Measurements from ENCODE around the gene CHTOP.
A peak's percentile ranks its signal among the peaks of the same experiment; 100 is the strongest.
"Not testable (repeated sequence)": the region's sequence is repeated elsewhere in the genome, so short reads cannot be mapped to it uniquely, and the experiment has no call there.

The CHTOP gene, protein sequence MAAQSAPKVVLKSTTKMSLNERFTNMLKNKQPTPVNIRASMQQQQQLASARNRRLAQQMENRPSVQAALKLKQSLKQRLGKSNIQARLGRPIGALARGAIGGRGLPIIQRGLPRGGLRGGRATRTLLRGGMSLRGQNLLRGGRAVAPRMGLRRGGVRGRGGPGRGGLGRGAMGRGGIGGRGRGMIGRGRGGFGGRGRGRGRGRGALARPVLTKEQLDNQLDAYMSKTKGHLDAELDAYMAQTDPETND

DNA sequence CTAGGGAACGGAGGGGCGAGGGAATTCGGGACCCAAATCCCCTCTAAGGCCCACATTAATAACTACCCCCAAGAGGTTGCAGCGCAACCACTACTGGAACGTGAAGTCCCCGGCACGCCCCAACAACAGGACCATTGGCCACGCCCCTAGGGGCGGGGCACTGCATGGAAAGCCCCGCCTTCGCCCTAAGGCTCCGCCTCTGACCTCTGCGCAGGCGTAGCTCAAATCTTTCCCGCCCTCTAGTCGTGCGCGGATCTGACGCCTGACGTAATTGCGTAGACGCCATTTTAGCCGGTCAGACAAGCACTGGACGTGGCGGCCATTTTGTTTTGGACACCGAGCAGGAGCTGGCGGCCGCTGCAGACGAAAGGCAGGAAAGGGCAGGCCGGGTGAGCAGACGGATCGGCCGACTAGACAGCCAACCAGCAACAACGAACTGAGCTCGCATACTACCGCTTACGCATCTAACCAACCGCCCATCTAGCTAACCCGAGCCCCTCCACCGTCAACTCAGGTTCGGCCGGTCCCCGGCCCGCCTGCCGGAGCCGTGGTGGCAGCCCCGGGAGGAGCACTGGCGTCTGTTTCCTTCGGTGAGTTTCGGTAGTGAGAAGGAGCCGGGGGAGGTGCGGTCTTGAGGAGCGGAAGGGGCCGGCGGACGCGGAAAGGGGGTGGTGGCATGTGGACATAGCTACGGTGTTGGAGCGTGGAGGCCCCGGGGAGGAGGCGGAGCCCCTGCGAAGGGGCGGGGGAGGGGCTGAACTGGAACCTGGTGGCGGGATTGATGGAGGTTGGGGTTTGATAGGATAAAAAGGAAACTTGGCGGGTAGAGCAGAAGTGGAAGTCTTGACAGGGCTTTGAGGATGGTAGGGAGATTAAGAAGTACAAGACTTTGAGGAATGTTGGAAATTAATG lies at the start of gene CHTOP:
Gene CHTOP (plus strand): TSS at position 313 of the 912 bp plus-strand sequence. CDS start 2,523 bp downstream, outside the sequence.
- peak; percentile 98 to 100 for DNase-seq

DNA sequence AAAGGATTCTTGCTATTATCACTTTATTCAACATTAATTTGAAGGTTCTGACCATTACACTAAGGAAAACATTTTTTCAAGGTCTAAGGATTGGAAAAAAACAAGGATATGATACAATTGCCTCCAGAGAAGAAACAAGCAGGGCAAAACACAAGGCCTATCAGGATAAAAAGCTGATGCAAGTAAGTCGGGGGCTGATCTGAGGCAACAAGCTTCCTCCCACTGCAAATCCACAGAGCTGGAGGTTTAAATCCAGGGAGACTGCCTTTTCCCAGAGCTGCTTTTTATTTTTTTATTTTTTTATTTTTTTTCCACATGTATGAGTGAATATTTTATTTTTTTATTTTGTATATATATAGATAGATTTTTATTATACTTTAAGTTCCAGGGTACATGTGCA lies 48.9 kb upstream of the CHTOP start:
- no peak for DNase-seq

DNA sequence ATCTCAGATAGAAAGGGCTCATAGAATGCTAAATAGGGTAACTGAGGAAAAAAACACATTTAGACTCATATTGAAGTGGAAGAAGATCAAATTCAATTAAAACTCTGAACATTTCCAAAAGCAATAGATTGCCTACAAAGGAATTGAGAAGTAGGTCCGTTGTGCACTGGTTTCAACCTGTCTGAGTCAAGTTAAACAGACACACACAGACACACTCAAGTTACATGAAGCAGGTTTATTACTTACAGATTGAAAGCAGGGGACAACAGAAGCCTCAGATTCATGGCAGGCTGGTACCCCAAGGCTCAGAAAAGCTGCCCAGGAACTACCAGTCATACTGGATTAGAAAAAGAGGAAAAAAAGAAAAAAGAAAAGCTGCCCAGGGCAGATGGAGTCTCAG lies 47.5 kb upstream of the CHTOP start:
- no peak for DNase-seq

DNA sequence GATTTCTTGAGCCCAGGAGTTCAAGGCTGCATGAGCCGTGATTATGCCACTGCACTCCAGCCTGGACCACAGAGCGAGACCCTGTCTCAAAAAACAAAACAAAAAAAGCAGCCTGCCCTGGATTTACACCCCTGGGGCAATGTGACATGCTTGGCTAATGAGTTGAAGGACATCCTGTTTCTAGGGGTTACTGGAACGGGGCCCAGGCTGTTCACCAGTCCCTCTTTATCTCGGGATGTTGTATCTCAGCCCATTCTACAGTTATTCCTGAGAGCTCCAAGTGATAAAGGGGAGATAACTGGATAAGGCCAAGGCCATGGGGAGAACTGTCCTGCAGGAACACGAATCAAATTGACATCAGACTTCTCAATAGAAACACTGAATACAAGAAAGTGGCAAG lies 46.6 kb upstream of the CHTOP start:
- no peak for DNase-seq

DNA sequence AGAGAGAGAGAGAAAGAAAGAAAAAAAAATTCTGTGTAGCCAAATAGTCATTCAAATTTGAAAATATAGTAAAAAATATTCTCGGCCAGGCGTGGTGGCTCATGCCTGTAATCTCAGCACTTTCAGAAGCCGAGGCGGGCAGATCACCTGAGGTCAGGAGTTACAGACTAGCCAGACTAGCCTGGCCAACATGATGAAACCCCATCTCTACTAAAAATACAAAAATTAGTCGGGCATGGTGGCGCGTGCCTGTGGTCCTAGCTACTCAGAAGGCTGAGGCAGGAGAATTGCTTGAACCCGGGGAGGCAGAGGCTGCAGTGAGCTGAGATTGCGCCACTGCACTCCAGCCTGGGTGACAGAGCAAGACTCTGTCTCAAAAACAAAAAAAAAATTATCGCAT lies 45.8 kb upstream of the CHTOP start:
- not testable (repeated sequence) for DNase-seq

DNA sequence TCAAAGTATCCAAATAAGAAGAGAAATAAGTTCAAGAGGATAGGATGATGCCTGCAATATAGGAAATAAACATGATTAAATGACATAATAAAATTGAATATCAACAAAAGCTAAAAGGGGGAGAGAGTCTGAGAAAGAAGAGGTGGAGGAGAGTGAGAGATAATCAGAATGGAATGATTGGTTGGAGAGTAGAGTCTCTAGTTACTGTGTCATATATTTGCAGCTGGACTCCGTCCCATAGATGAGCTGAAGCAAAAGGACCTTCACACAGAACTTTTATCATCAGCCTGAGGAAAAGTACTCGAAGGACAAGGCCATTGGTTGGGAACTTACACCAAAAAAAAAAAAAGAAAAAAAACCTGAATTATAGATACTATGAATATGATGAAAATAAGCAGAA lies 45.4 kb upstream of the CHTOP start:
- DNase-seq = no peak

DNA sequence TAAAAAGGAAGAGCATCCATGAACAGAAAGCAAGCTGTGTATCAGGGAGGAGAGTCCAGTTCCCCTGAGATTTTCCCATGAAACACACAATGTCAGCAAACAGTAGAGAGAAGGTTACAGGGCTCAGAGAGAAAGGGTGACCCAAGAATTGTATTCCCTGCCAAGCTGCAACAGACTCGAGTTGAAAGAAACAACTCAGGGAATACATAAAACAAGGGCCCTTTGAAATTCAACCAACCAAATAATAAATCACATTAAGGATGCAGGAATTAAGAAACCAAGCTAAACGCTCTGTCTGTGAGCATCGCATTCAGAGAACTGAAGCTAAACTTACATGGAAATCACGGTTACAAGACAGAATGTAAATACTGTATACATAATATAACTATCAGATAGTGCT lies 41.1 kb upstream of the CHTOP start:
- no peak for DNase-seq

DNA sequence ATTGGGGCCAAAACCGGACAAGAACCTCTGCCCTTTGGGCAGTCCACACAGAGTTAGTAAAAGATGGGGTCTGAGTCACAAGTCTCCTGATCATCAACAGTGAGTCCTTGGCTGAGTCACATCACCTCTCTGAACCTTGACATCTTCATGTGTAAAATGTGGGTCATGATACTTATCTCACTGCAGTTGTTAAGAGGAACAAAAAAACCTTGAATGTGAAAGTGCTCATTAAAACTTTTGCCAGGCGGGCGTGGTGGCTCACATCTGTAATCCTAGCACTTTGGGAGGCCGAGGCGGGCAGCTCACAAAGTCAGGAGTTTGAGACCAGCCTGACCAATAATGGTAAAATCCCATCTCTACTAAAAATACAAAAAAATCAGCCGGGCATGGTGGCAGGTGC lies 36.7 kb upstream of the CHTOP start:
- DNase-seq = peak; percentile 48 to 83

DNA sequence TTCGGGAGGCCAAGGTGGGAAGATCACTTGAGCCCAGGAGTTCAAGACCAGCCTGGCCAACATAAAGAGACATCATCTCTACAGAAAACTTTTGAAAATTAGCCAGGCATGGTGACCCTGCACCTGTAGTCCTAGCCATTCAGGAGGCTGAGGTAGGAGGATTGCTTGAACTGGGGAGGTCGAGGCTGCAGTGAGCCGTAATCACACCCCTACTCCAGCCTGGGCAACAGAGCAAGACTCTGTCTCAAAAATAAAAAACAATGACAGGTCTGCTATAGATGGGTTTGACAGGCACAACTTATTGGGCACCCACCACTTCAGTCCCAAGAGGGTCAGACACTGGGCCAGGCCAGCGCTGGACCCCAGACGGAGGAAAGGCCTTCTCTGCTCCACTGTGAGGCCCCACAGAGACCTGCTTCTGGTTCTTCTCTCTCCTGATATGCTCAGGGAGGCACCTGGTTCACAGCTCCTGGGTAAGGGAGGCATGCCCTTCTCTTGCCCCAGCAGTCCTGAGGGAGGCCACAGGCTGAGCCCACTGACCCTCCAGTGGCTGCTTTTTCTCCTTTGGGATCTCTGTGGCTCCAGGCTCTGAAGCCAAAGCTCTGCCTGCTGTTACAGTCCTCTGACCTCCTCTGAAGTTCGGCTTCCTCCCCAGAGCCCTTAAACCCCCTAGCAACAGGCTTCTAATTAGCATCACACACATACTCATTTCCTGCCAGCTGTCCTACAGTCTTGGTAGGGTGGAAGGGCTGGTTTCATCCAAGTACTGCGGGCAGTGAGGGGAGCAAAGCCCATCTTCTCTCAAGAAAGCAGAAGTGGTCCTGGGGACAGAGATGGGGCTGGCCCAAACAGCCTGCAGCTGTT lies 35.3 kb upstream of the CHTOP start:
- DNase-seq = peak; percentile 21 to 43

DNA sequence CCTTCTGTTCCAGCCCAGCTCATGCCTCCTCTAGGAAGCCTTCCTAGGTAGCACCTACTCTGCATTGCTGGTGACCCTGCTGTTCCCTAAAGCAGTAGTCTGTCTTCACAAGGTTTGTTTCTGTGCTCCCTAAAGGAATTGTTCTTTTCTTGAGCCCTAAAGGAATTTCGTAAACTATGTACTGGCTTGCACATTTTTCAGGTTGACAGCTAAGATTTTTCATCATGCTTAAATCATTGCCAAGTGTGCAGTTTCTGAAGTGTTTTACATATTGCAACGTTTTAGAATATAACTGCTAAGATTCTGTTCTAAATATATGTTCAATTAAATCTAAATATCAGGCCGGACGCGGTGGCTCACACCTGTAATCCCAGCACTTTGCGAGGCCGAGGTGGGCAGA lies 34.0 kb upstream of the CHTOP start:
- DNase-seq = no peak

DNA sequence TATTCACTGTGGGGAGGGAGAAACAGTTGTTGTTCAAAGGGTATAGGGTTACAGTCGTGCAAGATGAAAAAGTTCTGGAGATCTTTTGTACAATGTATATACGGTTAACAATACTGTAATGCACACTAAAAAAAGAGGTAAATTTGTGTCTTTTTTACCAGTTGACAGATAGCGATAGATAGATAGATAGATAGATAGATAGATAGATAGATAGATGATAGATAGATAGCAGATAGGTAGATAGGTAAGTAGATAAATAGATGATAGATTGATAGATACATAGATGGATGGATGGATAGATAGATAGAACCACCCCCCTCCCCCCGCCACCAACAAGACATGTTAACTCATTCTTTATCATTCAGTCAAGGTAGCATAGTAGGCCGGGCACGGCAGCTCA lies 31.1 kb upstream of the CHTOP start:
- no peak for DNase-seq

DNA sequence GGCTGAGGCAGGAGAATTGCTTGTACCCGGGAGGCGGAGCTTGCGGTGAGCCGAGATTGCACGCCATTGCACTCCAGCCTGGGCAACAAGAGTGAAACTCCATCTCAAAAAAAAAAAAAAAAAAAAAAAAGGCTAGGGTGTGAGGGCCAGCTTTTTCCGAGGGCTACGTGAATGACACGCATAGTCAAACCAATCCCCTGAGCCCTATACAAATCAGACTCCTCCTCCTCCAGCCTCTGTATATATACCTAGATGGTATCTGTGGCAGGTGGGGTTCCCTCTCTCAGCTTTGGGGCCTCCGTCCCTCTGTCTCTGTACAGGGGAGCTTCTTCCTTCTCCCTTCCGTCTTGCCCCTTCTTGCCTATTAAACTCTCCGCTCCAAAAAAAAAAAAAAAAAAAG lies 27.7 kb upstream of the CHTOP start:
- no peak for DNase-seq

DNA sequence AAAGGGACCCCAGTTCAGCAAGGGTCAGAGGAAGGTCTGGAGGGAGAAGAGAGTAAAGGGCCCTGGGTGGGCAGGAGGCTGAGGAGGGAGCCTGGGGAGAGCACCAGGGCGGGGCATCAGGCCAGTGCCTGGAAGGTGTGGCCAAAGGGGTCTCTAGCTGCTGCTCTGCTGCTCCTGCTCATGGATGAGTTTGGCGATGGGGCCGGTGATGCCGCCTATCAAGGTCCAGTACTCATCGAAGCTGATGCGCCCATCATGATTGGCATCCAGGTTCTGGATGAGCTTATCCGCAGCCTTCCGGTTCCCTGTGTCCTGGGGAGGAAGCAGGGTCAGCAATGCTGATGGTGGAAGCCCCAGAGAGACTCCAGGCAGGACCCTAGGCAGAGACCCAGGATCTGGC lies 26.5 kb upstream of the CHTOP start:
- no peak for DNase-seq

DNA sequence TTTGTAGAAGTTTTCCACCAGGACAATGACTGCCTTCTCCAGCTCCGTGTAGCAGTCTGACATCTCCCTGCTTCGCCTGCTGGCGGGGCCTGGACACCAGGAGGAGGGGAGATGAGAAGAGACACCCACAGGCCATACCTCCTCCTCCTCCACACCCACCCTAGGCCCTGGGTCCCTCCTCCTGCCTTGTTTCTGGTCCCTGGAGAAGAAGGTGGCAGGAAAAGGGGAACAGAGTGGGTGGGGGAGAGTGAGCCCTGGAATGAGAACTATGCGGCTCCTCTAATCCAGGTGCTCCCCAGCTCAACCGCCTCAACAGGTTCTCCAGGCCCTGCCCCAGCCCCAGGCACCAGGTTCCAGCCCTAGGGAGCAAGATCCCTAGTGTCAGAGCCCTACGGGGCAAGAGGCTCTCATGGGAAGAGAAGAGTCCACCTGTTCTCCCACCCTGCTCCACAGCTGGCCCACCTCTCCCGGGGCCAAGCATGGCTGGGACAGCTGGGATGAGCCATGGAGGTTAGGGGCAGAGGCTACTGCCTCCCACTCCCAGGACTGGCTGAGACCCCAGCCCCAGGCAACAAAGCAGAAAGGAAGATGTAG lies 25.7 kb upstream of the CHTOP start:
- no peak for DNase-seq

DNA sequence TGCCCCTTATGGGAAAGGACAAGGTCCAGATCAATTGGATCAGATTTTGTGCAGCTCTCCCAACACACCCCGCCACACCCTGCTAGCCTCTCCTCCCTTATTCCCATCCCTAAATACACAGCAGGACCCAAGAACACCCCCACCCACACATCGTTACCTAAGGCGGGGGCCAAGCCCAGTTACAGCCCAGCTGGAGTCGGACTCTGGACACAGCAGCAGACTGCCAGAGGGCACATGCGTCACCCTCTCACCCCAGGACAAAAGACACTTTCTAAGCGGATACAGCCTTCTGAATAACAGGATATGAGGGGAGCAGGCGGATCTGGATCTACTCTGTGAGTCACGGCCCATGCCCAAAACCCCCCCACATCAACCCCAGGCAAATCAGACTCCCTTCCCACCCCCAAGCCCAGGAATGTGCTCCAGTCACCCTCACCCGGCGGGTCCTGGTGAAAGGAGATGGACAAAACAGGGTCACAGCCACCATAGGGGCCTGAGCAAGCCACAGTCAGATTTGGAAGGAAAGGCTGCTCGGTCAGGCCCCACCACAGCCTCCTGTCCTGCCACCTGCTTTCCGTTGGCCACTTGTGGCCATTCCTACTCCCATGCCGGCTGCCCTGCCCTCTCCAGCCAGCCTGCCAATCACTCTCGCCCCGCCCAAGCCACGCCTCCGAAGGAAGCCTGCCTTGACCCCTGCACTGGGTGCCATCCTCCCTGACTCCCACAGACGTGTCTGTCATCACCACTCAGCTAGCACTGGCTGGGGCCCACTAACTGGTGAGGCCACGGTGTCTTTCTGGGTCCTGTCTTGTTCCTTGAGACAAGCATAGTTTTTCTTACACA lies 24.9 kb upstream of the CHTOP start:
- peak; percentile 80 to 85 for DNase-seq

DNA sequence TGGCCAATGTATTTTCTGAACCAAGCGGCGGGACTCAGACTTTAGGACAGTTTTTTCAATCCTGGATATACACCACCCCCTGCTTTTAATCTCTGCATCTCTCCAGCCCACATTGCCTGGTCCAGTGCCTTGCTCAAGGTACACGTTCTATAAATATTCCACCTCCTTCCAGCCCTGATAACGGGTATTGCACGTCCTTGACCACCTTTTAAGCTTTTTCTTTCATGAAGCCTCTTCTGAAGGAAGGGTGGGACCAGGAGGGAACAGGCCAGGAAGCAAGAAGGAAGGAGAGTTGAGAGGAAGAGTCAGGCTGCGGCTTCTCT lies 24.3 kb upstream of the CHTOP start:
- DNase-seq = no peak

DNA sequence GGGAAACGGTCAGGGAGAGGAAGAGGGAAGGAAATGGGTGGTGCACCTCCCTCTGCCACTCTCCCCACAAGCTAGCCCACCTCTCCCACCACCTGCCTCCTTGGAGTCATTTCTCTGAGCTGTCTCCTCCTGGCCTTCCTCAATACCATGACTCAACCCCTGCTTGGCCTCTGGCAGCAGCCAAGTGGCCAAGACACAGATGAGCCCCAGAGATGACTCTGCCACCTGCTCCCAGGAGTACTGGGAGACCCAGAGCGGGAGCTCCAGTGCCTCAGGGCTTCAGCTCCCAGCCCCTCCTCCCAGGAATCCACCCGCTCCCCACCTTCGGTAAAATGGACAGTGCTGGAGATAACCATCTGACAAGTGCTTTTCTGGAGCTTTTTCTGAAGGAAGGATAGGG lies 23.5 kb upstream of the CHTOP start:
- DNase-seq = peak; percentile 29 to 51

DNA sequence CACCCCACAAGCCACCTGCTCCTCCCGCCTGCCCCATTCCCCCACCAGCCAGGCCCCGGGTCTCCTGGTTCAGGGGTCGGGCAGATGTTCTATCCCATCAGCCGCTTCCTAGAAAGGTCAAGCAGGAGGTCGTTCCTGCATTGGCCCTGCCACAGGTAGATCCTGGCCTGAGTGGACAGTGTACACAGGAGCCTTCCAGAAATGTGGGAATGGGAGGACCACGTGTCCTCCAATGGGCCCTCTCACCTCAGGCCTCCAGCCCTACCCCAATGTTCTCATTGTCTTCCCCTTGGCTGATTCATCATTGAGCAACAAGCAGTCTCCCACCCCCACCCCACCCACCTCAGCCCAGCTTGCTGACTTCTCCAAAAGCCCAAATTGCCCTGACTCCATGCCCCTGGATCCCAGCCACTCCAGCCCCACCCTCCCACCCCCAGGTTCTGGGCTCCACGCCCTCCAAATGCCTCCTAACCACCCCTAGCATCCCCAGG lies 23.0 kb upstream of the CHTOP start:
- DNase-seq = peak; percentile 62 to 78

DNA sequence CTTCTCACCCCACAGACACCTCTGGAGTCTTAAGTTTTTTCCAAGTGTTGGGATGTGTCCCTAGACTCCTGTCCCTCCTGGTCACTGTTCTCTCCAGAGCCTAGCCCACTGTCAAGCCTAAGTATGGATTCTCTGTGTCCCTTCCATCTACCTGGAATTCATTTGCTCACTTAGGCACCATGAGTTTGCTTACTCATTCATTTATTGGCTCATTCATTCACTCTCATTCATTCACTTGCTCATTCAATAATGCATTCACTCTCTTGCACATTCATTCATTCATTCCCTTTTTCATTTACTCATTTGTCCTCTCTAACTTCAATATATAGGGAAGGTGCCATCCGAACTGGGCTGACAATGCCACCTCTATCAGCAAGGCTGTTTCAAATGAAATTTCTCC lies 22.5 kb upstream of the CHTOP start:
- no peak for DNase-seq

DNA sequence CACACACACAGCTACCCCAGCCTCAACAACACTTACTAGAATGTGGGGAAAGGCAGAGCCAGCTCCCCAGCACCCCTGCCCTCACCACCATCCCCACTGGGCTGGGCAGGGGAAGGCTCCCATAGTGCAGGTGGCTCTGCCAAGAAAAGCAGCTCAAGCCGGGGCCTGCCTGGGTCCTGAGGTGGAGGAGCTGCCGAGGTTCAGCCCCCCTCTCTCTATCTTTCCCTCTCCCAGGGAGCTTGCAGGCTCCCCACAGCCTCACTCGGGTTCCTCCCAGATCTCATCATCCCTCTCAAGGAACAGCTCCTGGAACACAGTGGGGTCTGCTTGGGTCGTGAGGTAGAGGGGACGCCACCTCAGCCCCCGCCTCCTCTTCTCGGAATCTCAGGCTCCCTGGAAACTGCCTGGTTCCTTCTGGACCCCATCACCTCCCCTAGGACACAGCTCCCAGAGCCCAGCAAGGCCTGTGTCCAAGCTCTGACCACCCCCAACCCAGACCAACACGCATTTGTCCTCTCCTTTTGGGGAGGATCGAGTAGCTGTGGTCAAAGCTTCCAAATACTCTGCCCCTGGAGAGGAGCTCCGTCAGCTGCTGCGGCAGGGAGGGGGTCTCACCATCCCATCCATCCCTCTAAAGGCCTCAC lies 21.6 kb upstream of the CHTOP start:
- DNase-seq = no peak

DNA sequence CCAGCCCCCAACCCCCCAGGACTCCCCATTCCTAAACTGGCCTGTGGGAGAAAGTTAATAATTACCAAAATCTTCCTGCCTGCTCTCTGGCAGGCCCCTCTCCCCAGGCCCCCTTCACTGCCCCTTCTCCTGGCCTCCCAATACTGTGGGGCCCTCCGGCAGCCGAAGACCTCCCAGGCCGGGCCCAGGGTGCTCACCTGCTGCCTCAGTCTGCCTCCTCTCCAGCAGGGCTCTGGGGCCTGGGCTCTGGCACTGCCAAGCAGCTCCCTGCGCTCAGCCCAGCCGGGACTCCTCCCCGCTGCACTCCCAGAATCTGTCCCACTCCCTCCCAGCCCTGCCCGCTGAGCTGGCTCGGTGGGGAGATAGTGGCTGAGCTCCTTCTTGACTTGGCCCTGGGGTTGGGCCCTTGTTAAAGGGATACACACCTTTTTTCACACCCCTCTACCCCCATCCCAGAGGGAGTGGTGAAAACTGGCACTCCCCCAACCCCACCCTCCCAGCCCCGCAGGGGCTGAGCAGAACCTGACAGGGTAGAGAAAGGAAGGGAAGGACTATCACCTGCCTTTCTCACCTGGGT lies 21.0 kb upstream of the CHTOP start, which contains the start of gene S100A16:
Gene S100A16 (minus strand): TSS at position 383 of the 577 bp plus-strand sequence. CDS start 4,986 bp downstream, outside the sequence.
- DNase-seq = no peak
